Karpas-422 (cell line): ENCODE measurements around the gene HMX1. TPM values are rescaled to one million over a fixed set of nuclear protein-coding genes. Genes with fewer than 3 reads are reported as not detected.

Source experiments
- DNase-seq: peaks from one replicate; pipeline ENCODE4 v3.0.0-alpha.2; 2015
- H2AFZ ChIP-seq: fragments of 200-600 bp; sonication (generic); 2 replicates; pipeline ENCODE4 v1.6.1; 2014; ENCODE audit warnings: antibody characterized with exemption, low read length, mixed read lengths
- H3K27ac ChIP-seq: fragments of 200-600 bp; sonication (generic); 2 replicates; pipeline ENCODE4 v1.5.1; 2014; ENCODE audit warnings: mild to moderate bottlenecking, low read length, moderate library complexity
- H3K27me3 ChIP-seq: fragments of 200-600 bp; sonication (generic); 2 replicates; pipeline ENCODE4 v1.6.1; 2014; ENCODE audit warnings: low read length, mixed read lengths
- H3K36me3 ChIP-seq: fragments of 200-600 bp; sonication (generic); 2 replicates; pipeline ENCODE4 v1.6.1; 2014; ENCODE audit warnings: low read length, mixed read lengths; ENCODE audit not compliant: insufficient read depth
- H3K4me1 ChIP-seq: fragments of 200-600 bp; sonication (generic); 2 replicates; pipeline ENCODE4 v1.6.1; 2014; ENCODE audit warnings: mild to moderate bottlenecking, low read length, mixed read lengths
- H3K4me2 ChIP-seq: fragments of 200-600 bp; sonication (generic); 2 replicates; pipeline ENCODE4 v1.6.1; 2014; ENCODE audit warnings: low read length, low read depth, mild to moderate bottlenecking; ENCODE audit not compliant: poor library complexity, severe bottlenecking
- H3K4me3 ChIP-seq: fragments of 200-600 bp; sonication (generic); 2 replicates; pipeline ENCODE4 v1.5.1; 2014; ENCODE audit warnings: mild to moderate bottlenecking, antibody characterized with exemption, low read length, mixed read lengths
- H3K79me2 ChIP-seq: fragments of 200-600 bp; sonication (generic); 2 replicates; pipeline ENCODE4 v1.6.1; 2014; ENCODE audit warnings: mild to moderate bottlenecking, low read length, mixed read lengths
- H3K9ac ChIP-seq: fragments of 200-600 bp; sonication (generic); 2 replicates; pipeline ENCODE4 v1.6.0; 2014; ENCODE audit warnings: low read length
- H3K9me2 ChIP-seq: fragments of 200-600 bp; sonication (generic), shearing (Covaris generic); replicated peaks from 2 replicates; pipeline ENCODE4 v1.6.0; 2014; ENCODE audit warnings: mild to moderate bottlenecking, low read length, moderate library complexity; ENCODE audit not compliant: insufficient read depth
- H3K9me3 ChIP-seq: fragments of 300-700, 200-600 bp; sonication (generic); 2 replicates; pipeline ENCODE4 v1.6.1; 2014; ENCODE audit warnings: low read length, mixed read lengths
- H4K20me1 ChIP-seq: fragments of 200-600 bp; sonication (generic); 2 replicates; pipeline ENCODE4 v1.6.1; 2014; ENCODE audit warnings: mild to moderate bottlenecking, antibody characterized with exemption, low read length, low read depth; ENCODE audit not compliant: insufficient read depth
- total RNA-seq: library from RNA; depleted of rRNA; stranded (reverse); fragments of >200 nt; shearing (Covaris generic); gene quantifications from 2 replicates; pipeline ENCODE4 v1.2.3, GENCODE V29; 2014; ENCODE audit warnings: low replicate concordance

HMX1 gene
- total RNA-seq, 1 experiment from 2014 or later = not detected

- H3K4me3 ChIP-seq = no peak overlapping the region
- H4K20me1 ChIP-seq = no peaks in the 10 kb centered on the region
- no peaks in the 10 kb centered on the region for H3K79me2 ChIP-seq
- H3K9me3 ChIP-seq = no peaks in the 10 kb centered on the region
- no peak overlapping the region for H3K4me2 ChIP-seq
- H3K36me3 ChIP-seq = no peaks in the 10 kb centered on the region
- no peaks in the 10 kb centered on the region for H3K27me3 ChIP-seq
- H3K27ac ChIP-seq = no peak overlapping the region
- no peaks in the 10 kb centered on the region for H3K9me2 ChIP-seq
- H3K4me1 ChIP-seq = no peaks in the 10 kb centered on the region
- H2AFZ ChIP-seq = no peak overlapping the region
- H3K9ac ChIP-seq = no peak overlapping the region
- no peak for DNase-seq
Measured at GRCh38 chr4:8911316-8912088, 39.9 kb upstream of the HMX1 start.

- Histone ChIP-seq H3K4me3 (no peak overlapping the region), H3K4me1 (no peaks in the 10 kb centered on the region), H4K20me1 (no peaks in the 10 kb centered on the region), H3K4me2 (no peak overlapping the region), H3K79me2 (no peaks in the 10 kb centered on the region), H3K27me3 (no peaks in the 10 kb centered on the region), H3K9me3 (no peaks in the 10 kb centered on the region), H3K27ac (no peak overlapping the region), H3K9me2 (no peaks in the 10 kb centered on the region), H3K36me3 (no peaks in the 10 kb centered on the region), H2AFZ (no peak overlapping the region), H3K9ac (no peak overlapping the region)
- DNase-seq = no peak
Measured at GRCh38 chr4:8910822-8911315, 39.2 kb upstream of the HMX1 start.

- Histone ChIP-seq H3K79me2 (no peaks in the 10 kb centered on the region), H3K9ac (no peak overlapping the region), H2AFZ (no peak overlapping the region), H3K9me3 (no peaks in the 10 kb centered on the region), H3K4me2 (no peak overlapping the region), H3K4me1 (no peaks in the 10 kb centered on the region), H3K27ac (no peak overlapping the region), H3K27me3 (no peaks in the 10 kb centered on the region), H3K4me3 (no peak overlapping the region), H4K20me1 (no peaks in the 10 kb centered on the region), H3K9me2 (no peaks in the 10 kb centered on the region), H3K36me3 (no peaks in the 10 kb centered on the region)
- no peak for DNase-seq
Measured at GRCh38 chr4:8910100-8910821, 38.6 kb upstream of the HMX1 start.

- Histone ChIP-seq H3K27ac (no peak overlapping the region), H3K4me2 (no peak overlapping the region), H3K4me1 (no peaks in the 10 kb centered on the region), H3K4me3 (no peak overlapping the region), H3K27me3 (no peaks in the 10 kb centered on the region), H3K79me2 (no peaks in the 10 kb centered on the region), H3K9me3 (no peaks in the 10 kb centered on the region), H4K20me1 (no peaks in the 10 kb centered on the region), H2AFZ (no peak overlapping the region), H3K36me3 (no peaks in the 10 kb centered on the region), H3K9me2 (no peaks in the 10 kb centered on the region), H3K9ac (no peak overlapping the region)
- no peak for DNase-seq
Measured at GRCh38 chr4:8909548-8909947, 37.9 kb upstream of the HMX1 start.

GRCh38 chr4:8908206-8908893 lies 36.7 kb upstream of the HMX1 start:
- no peak for DNase-seq
- no peak overlapping the region for H2AFZ ChIP-seq
- H3K27ac ChIP-seq = no peak overlapping the region
- no peaks in the 10 kb centered on the region for H3K79me2 ChIP-seq
- no peaks in the 10 kb centered on the region for H3K9me3 ChIP-seq
- no peaks in the 10 kb centered on the region for H3K27me3 ChIP-seq
- no peaks in the 10 kb centered on the region for H3K9me2 ChIP-seq
- no peaks in the 10 kb centered on the region for H3K36me3 ChIP-seq
- no peak overlapping the region for H3K4me2 ChIP-seq
- H3K4me3 ChIP-seq = no peak overlapping the region
- H3K9ac ChIP-seq = no peak overlapping the region
- H4K20me1 ChIP-seq = no peaks in the 10 kb centered on the region
- no peaks in the 10 kb centered on the region for H3K4me1 ChIP-seq

GRCh38 chr4:8907596-8908205 lies 36.1 kb upstream of the HMX1 start:
- Histone ChIP-seq H3K4me2 (no peak overlapping the region), H3K79me2 (no peaks in the 10 kb centered on the region), H3K9ac (no peak overlapping the region), H3K4me3 (no peak overlapping the region), H3K9me2 (no peaks in the 10 kb centered on the region), H3K27me3 (no peaks in the 10 kb centered on the region), H3K36me3 (no peaks in the 10 kb centered on the region), H3K9me3 (no peaks in the 10 kb centered on the region), H2AFZ (no peak overlapping the region), H4K20me1 (no peaks in the 10 kb centered on the region), H3K27ac (no peak overlapping the region), H3K4me1 (no peaks in the 10 kb centered on the region)
- DNase-seq = no peak

- Histone ChIP-seq H3K4me3 (no peak overlapping the region), H3K27me3 (no peaks in the 10 kb centered on the region), H3K9me3 (no peaks in the 10 kb centered on the region), H2AFZ (no peak overlapping the region), H3K9ac (no peak overlapping the region), H3K27ac (no peak overlapping the region), H4K20me1 (no peaks in the 10 kb centered on the region), H3K9me2 (no peaks in the 10 kb centered on the region), H3K36me3 (no peaks in the 10 kb centered on the region), H3K4me2 (no peak overlapping the region), H3K79me2 (no peaks in the 10 kb centered on the region), H3K4me1 (no peaks in the 10 kb centered on the region)
- no peak for DNase-seq
Measured at GRCh38 chr4:8906991-8907595, 35.5 kb upstream of the HMX1 start.

- Histone ChIP-seq H3K36me3 (no peaks in the 10 kb centered on the region), H3K4me3 (no peak overlapping the region), H3K27me3 (no peaks in the 10 kb centered on the region), H3K4me1 (no peaks in the 10 kb centered on the region), H3K27ac (no peak overlapping the region), H3K79me2 (no peaks in the 10 kb centered on the region), H3K4me2 (no peak overlapping the region), H3K9me3 (no peaks in the 10 kb centered on the region), H3K9me2 (no peaks in the 10 kb centered on the region), H4K20me1 (no peaks in the 10 kb centered on the region), H3K9ac (no peak overlapping the region), H2AFZ (no peak overlapping the region)
- no peak for DNase-seq
Measured at GRCh38 chr4:8906668-8906970, 35.0 kb upstream of the HMX1 start.
